GM19240 (cell line): ENCODE measurements around the gene RHPN2.
"Not testable (repeated sequence)": the region's sequence is repeated elsewhere in the genome, so short reads cannot be mapped to it uniquely, and the experiment has no call there.

Experiments
- DNase-seq: peaks from one replicate; pipeline ENCODE4 v3.0.0; 2011; ENCODE audit warnings: low spot score; ENCODE audit not compliant: insufficient read length

RHPN2 gene

DNA sequence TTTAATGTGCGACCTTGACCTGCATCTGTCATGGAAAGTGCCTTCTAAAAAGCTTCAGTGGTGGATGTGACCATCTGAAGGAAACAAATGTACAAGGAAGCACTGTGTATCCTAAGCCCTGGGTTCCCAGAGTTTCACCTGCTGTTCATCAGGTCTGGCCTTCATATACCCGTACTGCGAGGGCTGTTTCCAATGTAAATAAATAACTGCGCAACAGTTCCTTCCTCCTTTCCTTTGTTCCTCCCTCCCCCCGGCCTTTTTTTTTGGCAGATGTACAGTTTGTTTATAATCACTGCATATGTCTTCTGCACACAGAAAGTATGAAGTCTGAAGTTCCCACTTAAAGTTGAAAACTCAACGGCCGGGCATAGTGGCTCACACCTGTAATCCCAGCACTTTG, 87.4 kb downstream of the RHPN2 start:
- DNase-seq, result no peak

DNA sequence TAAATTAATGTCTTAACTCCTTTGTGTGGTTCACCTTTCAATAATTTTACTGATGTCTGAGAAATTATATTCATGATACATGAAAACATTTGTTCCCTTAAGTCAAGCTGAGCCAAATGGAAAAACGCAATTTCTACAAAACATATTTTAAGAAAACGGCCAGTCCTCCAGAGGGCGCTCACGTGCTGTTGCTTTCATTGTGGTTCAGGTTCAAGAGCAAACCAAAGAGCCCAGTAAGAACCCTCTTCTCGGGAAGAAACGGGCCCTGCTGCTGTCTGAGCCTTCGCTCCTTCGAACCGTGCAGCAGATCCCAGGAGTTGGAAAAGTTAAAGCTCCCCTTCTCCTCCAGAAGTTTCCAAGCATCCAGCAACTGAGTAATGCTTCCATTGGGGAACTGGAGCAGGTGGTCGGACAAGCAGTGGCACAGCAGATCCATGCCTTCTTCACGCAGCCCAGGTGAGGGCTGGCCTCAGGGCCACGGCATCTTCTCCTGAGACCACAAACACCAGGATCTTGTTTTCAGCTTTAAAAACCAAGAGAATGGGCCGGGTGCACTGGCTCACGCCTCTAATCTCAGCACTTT, 88.4 kb downstream of the RHPN2 start:
- no peak for DNase-seq

- peak; percentile 95 for DNase-seq
Measured at GRCh38 chr19:32971715-32972540, 92.8 kb downstream of the RHPN2 start, which contains the start of the genes CEP89 and FAAP24. Gene CEP89 (minus strand): TSS chr19:32971958. CDS start chr19:32971874, 84 bp downstream. Gene FAAP24 (plus strand): TSS chr19:32972242. CDS start chr19:32973197, 955 bp downstream.

- no peak for DNase-seq
Measured at GRCh38 chr19:32971012-32971595, 93.6 kb downstream of the RHPN2 start.

- DNase-seq, result no peak
Measured at GRCh38 chr19:32969549-32969948, 95.1 kb downstream of the RHPN2 start.

DNA sequence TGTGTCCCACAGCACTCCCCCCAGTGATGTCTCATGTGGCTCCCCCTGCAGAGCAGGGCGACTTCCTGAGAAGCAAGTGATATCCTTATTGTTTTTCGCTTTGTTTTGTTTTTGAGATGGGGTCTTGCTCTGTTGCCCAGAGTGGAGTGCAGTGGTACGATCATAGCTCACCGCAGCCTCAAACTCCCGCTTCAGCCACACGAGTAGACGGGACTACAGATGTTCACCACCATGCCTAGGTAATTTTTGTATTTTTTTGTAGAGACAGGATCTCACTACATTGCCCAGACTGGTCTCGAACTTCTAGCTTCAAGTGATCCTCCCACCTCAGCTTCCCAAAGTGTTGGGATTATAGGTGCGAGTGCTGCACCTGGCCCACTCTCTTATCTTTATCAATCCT, 97.9 kb downstream of the RHPN2 start:
- no peak for DNase-seq

DNA sequence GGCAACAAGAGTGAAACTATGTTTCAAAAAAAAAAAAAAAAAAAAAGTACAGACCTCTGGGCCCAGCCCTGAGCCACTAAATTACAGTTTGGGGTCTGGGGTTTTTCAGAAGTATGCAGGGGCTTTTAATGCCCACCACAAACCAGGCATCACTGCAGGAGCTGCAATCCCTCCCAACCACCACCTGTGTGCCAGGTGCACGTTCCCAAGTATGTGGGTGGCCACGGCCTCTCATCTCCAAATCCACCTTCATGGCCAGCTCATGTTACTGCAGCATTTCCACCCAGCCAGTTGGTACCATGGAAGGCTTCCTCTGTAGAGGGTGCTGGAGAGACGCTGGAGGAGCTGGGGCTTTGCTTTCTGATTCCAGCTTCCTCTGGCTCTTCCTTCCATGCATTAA, 119.4 kb downstream of the RHPN2 start:
- no peak for DNase-seq

DNA sequence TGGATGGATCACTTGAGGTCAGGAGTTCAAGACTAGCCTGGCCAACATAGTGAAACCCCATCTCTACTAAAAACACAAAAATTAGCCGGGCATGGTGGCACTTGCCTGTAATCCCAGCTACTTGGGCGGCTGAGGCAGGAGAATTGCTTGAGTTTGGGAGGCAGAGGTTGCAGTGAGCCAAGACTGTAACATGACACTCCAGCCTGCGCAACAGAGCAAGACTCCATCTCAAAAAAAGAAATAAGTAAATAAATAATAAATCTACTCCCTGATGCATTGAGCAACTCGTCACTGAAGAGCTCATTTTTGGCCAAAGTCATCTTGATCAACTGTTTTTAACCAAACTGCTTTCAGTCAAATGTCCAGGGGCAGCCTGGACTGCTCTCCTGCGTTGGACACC, 123.4 kb downstream of the RHPN2 start:
- not testable (repeated sequence) for DNase-seq

GRCh38 chr19:32936065-32936464, 128.6 kb downstream of the RHPN2 start:
- DNase-seq, result no peak

GRCh38 chr19:32935629-32936028, 129.1 kb downstream of the RHPN2 start:
- no peak for DNase-seq

DNA sequence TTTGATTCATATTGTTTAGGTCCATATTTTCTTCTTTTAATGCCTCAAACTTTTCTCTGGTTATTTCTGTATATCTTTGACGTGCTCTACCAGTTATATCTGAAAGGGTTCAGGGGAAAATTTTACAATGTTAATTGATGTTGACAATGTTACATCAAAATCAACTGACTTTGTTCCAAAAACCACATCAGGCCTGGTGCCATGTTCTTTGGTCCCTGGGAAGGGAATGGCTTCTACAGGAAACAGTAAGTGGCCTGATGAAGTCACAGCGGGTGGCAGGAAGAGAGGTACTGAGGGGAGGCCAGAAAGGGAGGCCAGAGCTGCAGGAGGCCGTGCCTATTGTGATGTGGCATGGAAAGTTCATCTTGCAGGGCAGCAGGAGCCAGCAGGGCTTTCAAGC, 131.1 kb downstream of the RHPN2 start:
- DNase-seq, result no peak

DNA sequence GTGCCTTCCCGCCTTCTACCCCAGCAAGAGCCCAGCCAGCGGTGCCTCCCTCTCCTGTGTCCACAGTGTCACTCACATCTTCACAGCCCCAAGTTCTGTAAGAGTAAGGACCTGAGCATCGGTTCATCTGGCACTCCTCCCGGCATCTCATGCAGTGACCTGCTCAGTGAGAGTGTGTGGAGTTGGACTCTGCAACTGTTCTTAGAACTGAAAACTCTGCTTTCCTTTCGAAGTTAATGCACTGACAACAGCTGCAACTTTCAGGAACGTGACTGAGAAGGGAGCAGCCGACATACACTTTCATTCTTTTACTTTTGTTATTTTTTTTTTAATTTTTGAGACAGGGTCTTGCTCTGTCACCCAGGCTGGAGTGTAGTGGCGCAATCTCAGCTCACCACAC, 134.1 kb downstream of the RHPN2 start:
- DNase-seq, result no peak

DNA sequence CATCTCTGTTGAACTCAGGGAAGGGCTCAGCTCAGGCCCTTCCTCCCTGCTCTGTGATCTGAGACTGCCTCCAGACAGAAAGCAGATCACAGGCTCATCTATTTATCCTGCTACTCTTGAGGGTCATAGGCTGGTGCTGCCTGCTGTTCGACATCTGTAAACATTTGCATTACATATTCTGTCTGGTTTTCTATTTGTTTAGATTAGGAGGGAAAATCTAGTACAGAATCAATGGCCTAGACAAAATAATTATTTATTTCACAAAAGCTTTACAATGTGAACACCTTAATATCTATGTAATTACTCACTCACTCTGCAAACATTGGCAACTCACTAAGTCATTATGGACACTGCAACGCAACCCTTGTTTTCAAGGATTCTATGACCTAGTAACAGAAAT, 135.9 kb downstream of the RHPN2 start:
- no peak for DNase-seq
